ENCODE data around the gene SYCP1. TPM values are rescaled to one million over a fixed set of nuclear protein-coding genes. Genes with fewer than 3 reads are reported as not detected.

Gene SYCP1
- total and polyA plus RNA-seq, 8 donors, result not detected

GRCh38 chr1:114959423-114959822 lies 104.8 kb downstream of the SYCP1 start:
- no peak overlapping the region for H3K27ac ChIP-seq
- TF ChIP-seq POLR2A (IDR thresholded peaks at IDR 0.05) (no peak), CTCF (IDR thresholded peaks at IDR 0.05) (no peak), EP300 (IDR thresholded peaks at IDR 0.05) (no peak), POLR2AphosphoS5 (IDR thresholded peaks at IDR 0.05) (no peak)
- no peaks in the 10 kb centered on the region for H3K9me3 ChIP-seq
- H3K4me1 ChIP-seq, result no peaks in the 10 kb centered on the region
- H3K36me3 ChIP-seq, result no peaks in the 10 kb centered on the region
- H3K27me3 ChIP-seq, result peaks cover 0 to 11% (median 0%) of the 10 kb centered on the region in 3 donors
- no peak for DNase-seq
- H3K4me3 ChIP-seq, result no peak overlapping the region
- intact Hi-C loops (cut with DNase I; ENCODE audit: low total_unique reads), result no loop called here

- Histone ChIP-seq H3K4me3 (no peak overlapping the region), H3K27me3 (no peaks in the 10 kb centered on the region), H3K36me3 (no peaks in the 10 kb centered on the region), H3K4me1 (no peaks in the 10 kb centered on the region), H3K9me3 (peaks cover 0 to 5% (median 3%) of the 10 kb centered on the region in 4 donors), H3K27ac (no peak overlapping the region)
- no peak for DNase-seq
- intact Hi-C loops (cut with DNase I; ENCODE audit: low total_unique reads), result no loop called here
- TF ChIP-seq CTCF (IDR thresholded peaks at IDR 0.05) (no peak), EP300 (IDR thresholded peaks at IDR 0.05) (no peak), POLR2AphosphoS5 (IDR thresholded peaks at IDR 0.05) (no peak), POLR2A (IDR thresholded peaks at IDR 0.05) (no peak)
- WGBS, 5 donors, result 41 to 86% (median 58%) methylated on average over 1 of the region's 1 CpG
Observed at GRCh38 chr1:114976891-114977290, 122.2 kb downstream of the SYCP1 start.

- intact Hi-C loops (cut with DNase I; ENCODE audit: low total_unique reads), result no loop called here
- Histone ChIP-seq H3K36me3 (no peaks in the 10 kb centered on the region), H3K27ac (no peak overlapping the region), H3K4me3 (no peak overlapping the region), H3K9me3 (peaks cover 0 to 19% (median 19%) of the 10 kb centered on the region in 4 donors), H3K4me1 (no peaks in the 10 kb centered on the region), H3K27me3 (no peaks in the 10 kb centered on the region)
- 28 to 32% (median 29%) methylated on average over 4 of the region's 4 CpGs for WGBS, 5 donors
- TF ChIP-seq POLR2A (IDR thresholded peaks at IDR 0.05) (no peak), CTCF (IDR thresholded peaks at IDR 0.05) (peak in 5 of 7 experiments; percentile 50 to 84 (median 82))
- DNase-seq, result peak; percentile 70 to 84
Observed at GRCh38 chr1:114979278-114979891, 124.7 kb downstream of the SYCP1 start.

- no peaks in the 10 kb centered on the region for H3K4me1 ChIP-seq
- TF ChIP-seq CTCF (IDR thresholded peaks at IDR 0.05) (no peak), EP300 (IDR thresholded peaks at IDR 0.05) (no peak), POLR2AphosphoS5 (IDR thresholded peaks at IDR 0.05) (no peak), POLR2A (IDR thresholded peaks at IDR 0.05) (no peak)
- no peaks in the 10 kb centered on the region for H3K27me3 ChIP-seq
- intact Hi-C loops (cut with DNase I; ENCODE audit: low total_unique reads), result loop anchor here (5.0 kb wide), 1 partner anchor 130 kb away; no protein-coding TSS in a partner anchor
- DNase-seq, result no peak
- H3K9me3 ChIP-seq, result peaks cover 0 to 26% (median 19%) of the 10 kb centered on the region in 4 donors
- H3K4me3 ChIP-seq, result no peak overlapping the region
- H3K27ac ChIP-seq, result no peak overlapping the region
- 0 to 57% (median 31%) methylated on average over 1 of the region's 1 CpG for WGBS, 5 donors
- H3K36me3 ChIP-seq, result no peaks in the 10 kb centered on the region
Observed at GRCh38 chr1:114982251-114982650, 127.6 kb downstream of the SYCP1 start.

Measured in stomach (tissue), 9 donors.